CD4-positive, alpha-beta T cell (primary cell): ENCODE measurements around the gene CUZD1. TPM values are rescaled to one million over a fixed set of nuclear protein-coding genes. Genes with fewer than 3 reads are reported as not detected.

Experiments used
- ATAC-seq: fragments of 200-7000 bp; cut with Tn5 transposase; one replicate; pipeline ENCODE4 v1.10.0; 2022; ENCODE audit warnings: mild to moderate bottlenecking; ENCODE audit not compliant: poor library complexity
- CTCF ChIA-PET: fragments of 350-600 bp; sonication (Branson Sonifier 250); formaldehyde crosslinking; loops from one replicate; lab custom pipeline; 2021; ENCODE audit warnings: antibody characterized with exemption, inconsistent platforms; lab: Charles Lee
- POLR2A ChIA-PET: fragments of 350-600 bp; sonication (Branson Sonifier 250); formaldehyde crosslinking; loops from one replicate; lab custom pipeline; 2021; ENCODE audit warnings: antibody characterized with exemption, inconsistent platforms; lab: Charles Lee
- DNase-seq, 14 experiments: peaks; one replicate each; pipeline ENCODE4 v3.0.0-alpha.2; 2013 to 2020; ENCODE audit warnings: mixed read lengths in 2 of 14
- H3K27ac ChIP-seq, 2 donors: one replicate each; pipeline versions ENCODE4 v1.5.1 to v1.7.0; 2013; ENCODE audit warnings: low read length in 2 of 2, low read depth in 1 of 2, mild to moderate bottlenecking in 1 of 2
- H3K27me3 ChIP-seq, 2 experiments: 1 replicate in 1 of 2; 2 replicates in 1 of 2; pipeline versions ENCODE4 v1.6.1 to v1.7.0; 2013; ENCODE audit warnings: low read length in 2 of 2, control low read depth in 1 of 2, mild to moderate bottlenecking in 1 of 2, moderate library complexity in 1 of 2; ENCODE audit not compliant: insufficient read depth in 2 of 2, control insufficient read depth in 1 of 2
- H3K36me3 ChIP-seq: one replicate; pipeline ENCODE4 v1.6.1; 2013; ENCODE audit warnings: low read length, control low read depth; ENCODE audit not compliant: insufficient read depth
- H3K4me1 ChIP-seq: one replicate; pipeline ENCODE4 v1.6.1; 2013; ENCODE audit warnings: low read length, control low read depth; ENCODE audit not compliant: insufficient read depth
- H3K4me3 ChIP-seq: one replicate; pipeline ENCODE4 v1.5.1; 2013; ENCODE audit warnings: mild to moderate bottlenecking, low read length, moderate library complexity
- H3K9me3 ChIP-seq, 2 experiments: 1 replicate in 1 of 2; 2 replicates in 1 of 2; pipeline versions ENCODE4 v1.6.1 to v1.7.0; 2013; ENCODE audit warnings: low read length in 2 of 2, mild to moderate bottlenecking in 2 of 2, control low read depth in 1 of 2, moderate library complexity in 1 of 2; ENCODE audit not compliant: control insufficient read depth in 1 of 2, insufficient read depth in 1 of 2
- H3K27ac Mint-ChIP-seq: one replicate; pipeline ENCODE4 v1.8.0; 2020; ENCODE audit warnings: mixed read lengths
- H3K27me3 Mint-ChIP-seq: one replicate; pipeline ENCODE4 v1.8.0; 2021; ENCODE audit warnings: mixed read lengths
- H3K36me3 Mint-ChIP-seq: one replicate; pipeline ENCODE4 v1.8.0; 2021; ENCODE audit warnings: low read depth, mixed read lengths
- H3K4me1 Mint-ChIP-seq: one replicate; pipeline ENCODE4 v1.8.0; 2021; ENCODE audit warnings: low read depth, mixed read lengths
- H3K4me3 Mint-ChIP-seq: one replicate; pipeline ENCODE4 v1.8.0; 2020; ENCODE audit warnings: mild to moderate bottlenecking, mixed read lengths
- H3K9me3 Mint-ChIP-seq: one replicate; pipeline ENCODE4 v1.8.0; 2020; ENCODE audit warnings: mixed read lengths
- intact Hi-C, 2 experiments: fragments of 100-400 bp; cut with DNase I in 1 of 2; cut with micrococcal nuclease in 1 of 2; formaldehyde crosslinking; loops; one replicate each; pipeline versions ENCODE4 v1.15.1 to v1.9.0; 2023 to 2025; cut with DNase I, micrococcal nuclease
- total RNA-seq, 174 experiments: library from RNA in 2 of 174; stranded (reverse) in 2 of 174; gene quantifications; one replicate each; pipeline ENCODE4 v1.2.3 and lab custom pipeline; 2021 to 2026
- TF ChIP-seq, protein P1 (sequence below): fragments of 200-600 bp; IDR thresholded peaks from one replicate; pipeline ENCODE4 v1.8.0; 2022; ENCODE audit warnings: antibody characterized with exemption, mild to moderate bottlenecking

The CUZD1 gene
- total RNA-seq, 2 experiments from 2014 or later: 0.27 to 0.64 TPM

DNA sequence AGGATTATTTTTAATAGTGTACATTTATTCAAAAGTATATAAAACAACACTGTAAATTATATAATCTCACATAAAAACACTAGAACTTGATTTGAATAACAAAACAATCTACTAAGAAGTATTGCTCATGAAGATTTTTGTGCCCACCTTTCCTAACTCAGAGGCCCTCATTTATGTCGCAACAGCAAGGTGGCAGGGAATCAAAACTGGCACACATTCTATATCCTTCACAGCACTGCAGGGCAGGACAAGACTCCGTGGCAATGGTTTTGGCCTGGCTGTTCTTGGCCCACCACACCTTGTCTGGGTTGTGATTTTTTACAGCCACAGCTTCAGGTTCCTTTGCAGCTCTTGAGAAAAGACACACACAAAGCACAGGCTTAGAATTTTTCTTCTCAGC is 3.4 kb upstream of the CUZD1 start:
- ATAC-seq (no peak), DNase-seq (no peak)
- Mint-ChIP-seq H3K4me3 (no peak overlapping the region), H3K4me1 (peaks cover 4% of the 10 kb centered on the region), H3K9me3 (peaks cover 2% of the 10 kb centered on the region), H3K27ac (no peak overlapping the region), H3K36me3 (peaks cover 94% of the 10 kb centered on the region), H3K27me3 (no peaks in the 10 kb centered on the region)
- H3K4me1 ChIP-seq: no peaks in the 10 kb centered on the region
- ChIA-PET POLR2A (no interaction called here), CTCF (no interaction called here)
- TF ChIP-seq, protein P1, sequence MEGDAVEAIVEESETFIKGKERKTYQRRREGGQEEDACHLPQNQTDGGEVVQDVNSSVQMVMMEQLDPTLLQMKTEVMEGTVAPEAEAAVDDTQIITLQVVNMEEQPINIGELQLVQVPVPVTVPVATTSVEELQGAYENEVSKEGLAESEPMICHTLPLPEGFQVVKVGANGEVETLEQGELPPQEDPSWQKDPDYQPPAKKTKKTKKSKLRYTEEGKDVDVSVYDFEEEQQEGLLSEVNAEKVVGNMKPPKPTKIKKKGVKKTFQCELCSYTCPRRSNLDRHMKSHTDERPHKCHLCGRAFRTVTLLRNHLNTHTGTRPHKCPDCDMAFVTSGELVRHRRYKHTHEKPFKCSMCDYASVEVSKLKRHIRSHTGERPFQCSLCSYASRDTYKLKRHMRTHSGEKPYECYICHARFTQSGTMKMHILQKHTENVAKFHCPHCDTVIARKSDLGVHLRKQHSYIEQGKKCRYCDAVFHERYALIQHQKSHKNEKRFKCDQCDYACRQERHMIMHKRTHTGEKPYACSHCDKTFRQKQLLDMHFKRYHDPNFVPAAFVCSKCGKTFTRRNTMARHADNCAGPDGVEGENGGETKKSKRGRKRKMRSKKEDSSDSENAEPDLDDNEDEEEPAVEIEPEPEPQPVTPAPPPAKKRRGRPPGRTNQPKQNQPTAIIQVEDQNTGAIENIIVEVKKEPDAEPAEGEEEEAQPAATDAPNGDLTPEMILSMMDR: no peak
- no peaks in the 10 kb centered on the region for H3K27me3 ChIP-seq
- H3K9me3 ChIP-seq: peaks cover 0 to 3% of the 10 kb centered on the region in 2 experiments
- H3K4me3 ChIP-seq: no peak overlapping the region
- intact Hi-C loops: no loop called here
- peaks cover 25% of the 10 kb centered on the region for H3K36me3 ChIP-seq
- H3K27ac ChIP-seq: no peak overlapping the region

DNA sequence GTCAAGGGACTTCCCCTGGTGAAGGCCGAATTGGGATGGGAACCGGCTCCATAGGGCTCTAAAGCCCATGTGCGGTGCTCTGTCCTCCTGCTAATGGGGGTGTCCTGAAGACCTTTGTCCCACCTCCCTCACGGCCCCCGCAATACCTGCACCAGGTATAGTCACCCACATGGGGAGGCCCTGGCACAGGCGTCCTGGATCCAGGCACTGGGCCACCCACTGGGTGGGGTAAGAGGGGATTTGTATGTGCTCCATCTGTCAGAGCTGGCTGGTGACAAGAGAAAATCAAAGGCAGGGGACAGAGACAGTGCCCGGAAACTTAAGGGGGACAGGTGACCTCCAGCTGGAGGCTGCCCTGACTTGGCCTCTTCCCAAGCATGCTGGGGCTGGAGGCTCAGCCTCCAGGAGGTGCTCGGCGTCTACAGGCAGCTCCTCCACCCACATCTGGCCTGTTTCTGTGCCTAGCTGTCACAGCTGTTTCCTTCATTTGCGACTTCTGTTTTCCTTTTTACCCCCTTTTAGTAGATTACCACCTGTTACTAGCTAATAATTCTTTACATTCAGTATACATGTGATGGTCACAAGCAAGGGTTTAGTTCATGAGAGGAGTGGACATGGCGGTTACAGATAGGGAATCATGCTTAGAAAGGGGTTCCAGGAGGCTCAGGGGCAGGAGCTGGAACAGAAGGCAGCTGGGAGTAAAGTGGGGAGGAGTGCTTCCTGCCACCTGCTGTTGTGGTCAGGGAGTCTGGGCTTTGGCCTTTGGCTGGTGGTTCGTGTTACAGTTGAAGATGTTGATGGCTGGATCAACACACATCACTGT is 2.3 kb upstream of the CUZD1 start:
- no peak for DNase-seq
- TF ChIP-seq, protein P1: no peak
- H3K27me3 Mint-ChIP-seq: no peaks in the 10 kb centered on the region
- H3K36me3 ChIP-seq: peaks cover 18% of the 10 kb centered on the region
- H3K27me3 ChIP-seq: no peaks in the 10 kb centered on the region
- peaks cover 2% of the 10 kb centered on the region for H3K9me3 Mint-ChIP-seq
- no peak for ATAC-seq
- H3K4me3 Mint-ChIP-seq: no peak overlapping the region
- H3K4me1 Mint-ChIP-seq: peaks cover under 1% of the 10 kb centered on the region
- peaks cover 83% of the 10 kb centered on the region for H3K36me3 Mint-ChIP-seq
- ChIA-PET POLR2A (no interaction called here), CTCF (no interaction called here)
- intact Hi-C loops: no loop called here
- H3K4me1 ChIP-seq: no peaks in the 10 kb centered on the region
- no peak overlapping the region for H3K27ac Mint-ChIP-seq
- H3K4me3 ChIP-seq: no peak overlapping the region
- peaks cover 0 to 3% of the 10 kb centered on the region in 2 experiments for H3K9me3 ChIP-seq
- no peak overlapping the region for H3K27ac ChIP-seq

DNA sequence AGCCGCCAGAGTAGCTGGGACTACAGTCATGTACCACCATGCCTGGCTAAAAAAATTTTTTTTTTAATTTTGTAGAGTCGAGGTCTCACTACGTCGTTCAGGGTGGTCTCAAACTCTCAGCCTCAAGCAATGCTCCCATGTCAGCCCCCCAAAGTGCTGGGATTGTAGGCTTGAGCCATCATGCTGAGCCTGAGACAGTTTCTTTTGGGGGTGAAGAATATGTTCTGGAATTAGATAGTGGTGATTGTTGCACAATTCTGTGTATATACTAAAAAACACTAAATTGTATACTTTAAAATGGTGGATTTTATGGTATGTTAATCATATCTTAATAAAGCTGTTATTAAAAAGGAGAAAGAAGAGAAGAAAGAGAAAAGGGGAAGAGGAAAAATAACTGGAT is 1.5 kb downstream of the CUZD1 start:
- Histone ChIP-seq H3K4me1 (no peaks in the 10 kb centered on the region), H3K27ac (no peak overlapping the region), H3K4me3 (no peak overlapping the region), H3K9me3 (peaks cover 0 to 3% of the 10 kb centered on the region in 2 experiments), H3K36me3 (peaks cover 6% of the 10 kb centered on the region), H3K27me3 (no peaks in the 10 kb centered on the region)
- TF ChIP-seq, protein P1: no peak
- Mint-ChIP-seq H3K27me3 (no peaks in the 10 kb centered on the region), H3K4me3 (no peak overlapping the region), H3K4me1 (no peaks in the 10 kb centered on the region), H3K36me3 (peaks cover 73% of the 10 kb centered on the region), H3K27ac (no peak overlapping the region), H3K9me3 (peaks cover 6% of the 10 kb centered on the region)
- ChIA-PET CTCF (no interaction called here), POLR2A (no interaction called here)
- intact Hi-C loops: no loop called here
- ATAC-seq (no peak), DNase-seq (no peak)
